Activated T-cell treated with anti-CD3 and anti-CD28 coated beads for 4 hours (primary cell): ENCODE data around the gene SURF4.
"Not testable (repeated sequence)": the region's sequence is repeated elsewhere in the genome, so short reads cannot be mapped to it uniquely, and the experiment has no call there.

Experiments used
- DNase-seq: peaks from one replicate; pipeline ENCODE4 v3.0.0-alpha.2; 2020

The SURF4 gene

DNA sequence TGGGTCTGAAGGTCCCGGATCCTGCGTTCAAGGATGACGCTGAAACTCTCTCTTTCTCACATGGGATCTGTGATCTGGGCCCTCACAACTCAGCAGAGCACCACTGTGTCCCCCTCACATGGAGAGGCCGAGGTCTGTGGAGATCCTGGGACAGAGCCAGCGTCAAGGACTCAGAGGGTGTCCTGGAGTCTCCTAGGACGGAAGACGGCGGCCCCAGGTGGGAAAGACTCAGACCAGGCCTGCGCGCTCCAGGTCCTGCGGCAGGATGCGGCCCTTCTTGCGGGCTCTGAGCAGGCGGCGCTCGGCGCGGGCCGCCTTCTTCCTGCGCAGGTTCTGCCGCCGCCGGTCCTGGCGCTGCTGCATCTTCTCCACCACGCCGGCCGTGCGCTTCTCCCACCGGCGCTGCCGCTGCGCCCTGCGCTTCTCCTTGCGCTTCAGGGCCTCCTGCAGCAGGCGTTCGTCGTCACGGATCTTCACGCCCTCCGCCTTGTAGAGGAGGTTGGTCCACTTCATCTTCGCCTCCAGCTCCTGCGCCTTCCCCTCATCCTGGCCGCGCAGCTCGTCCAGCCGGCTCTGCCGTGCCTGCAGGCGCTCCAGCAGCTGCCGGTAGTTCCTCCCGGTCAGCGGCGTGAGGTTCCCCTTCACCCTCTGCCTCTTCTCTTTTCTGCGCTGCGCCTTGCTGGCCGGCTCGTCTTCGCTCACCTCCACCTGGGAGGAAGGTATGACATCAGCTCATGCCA lies 44.0 kb downstream of the SURF4 start:
- DNase-seq = no peak

- no peak for DNase-seq
These were observed 44.6 kb downstream of the SURF4 start for GRCh38 chr9:133331221-133331620.

DNA sequence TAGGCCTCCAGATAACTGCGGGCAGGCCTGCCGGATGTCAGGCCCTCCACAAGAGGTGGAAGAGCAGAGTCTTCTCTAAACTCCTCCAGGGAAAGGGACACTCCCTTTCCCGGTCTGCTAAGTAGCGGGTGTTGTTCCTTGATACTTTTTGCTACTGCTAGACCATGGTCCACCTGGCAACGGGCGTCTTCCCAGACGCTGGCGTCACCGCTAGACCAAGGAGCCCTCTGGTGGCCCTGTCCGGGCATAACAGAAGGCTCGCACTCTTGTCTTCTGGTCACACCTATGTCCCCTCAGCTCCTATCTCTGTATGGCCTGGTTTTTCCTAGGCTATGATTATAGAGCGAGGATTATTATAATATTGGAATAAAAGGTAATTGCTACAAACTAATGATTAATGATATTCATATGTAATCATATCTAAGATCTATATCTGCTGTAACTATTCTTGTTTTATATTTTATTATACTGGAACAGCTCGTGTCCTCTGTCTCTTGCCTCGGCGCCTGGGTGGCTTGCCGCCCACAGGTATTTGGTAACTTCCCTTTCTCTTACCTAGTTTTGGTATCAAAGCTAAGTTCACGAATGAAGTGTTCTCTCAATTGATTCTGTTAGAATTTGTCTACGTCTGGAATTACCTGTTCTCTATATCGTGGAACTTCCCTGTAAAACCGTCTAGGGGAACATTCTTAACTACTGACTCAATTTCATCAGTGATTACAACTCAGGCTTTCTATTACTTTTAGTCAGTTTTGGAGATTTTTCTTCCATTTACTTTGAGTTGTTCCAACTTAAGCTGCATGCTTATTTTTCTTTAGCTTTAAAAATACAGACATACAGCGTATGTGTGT lies 46.3 kb downstream of the SURF4 start:
- DNase-seq = not testable (repeated sequence)

GRCh38 chr9:133327834-133328484 lies 47.9 kb downstream of the SURF4 start:
- no peak for DNase-seq

DNA sequence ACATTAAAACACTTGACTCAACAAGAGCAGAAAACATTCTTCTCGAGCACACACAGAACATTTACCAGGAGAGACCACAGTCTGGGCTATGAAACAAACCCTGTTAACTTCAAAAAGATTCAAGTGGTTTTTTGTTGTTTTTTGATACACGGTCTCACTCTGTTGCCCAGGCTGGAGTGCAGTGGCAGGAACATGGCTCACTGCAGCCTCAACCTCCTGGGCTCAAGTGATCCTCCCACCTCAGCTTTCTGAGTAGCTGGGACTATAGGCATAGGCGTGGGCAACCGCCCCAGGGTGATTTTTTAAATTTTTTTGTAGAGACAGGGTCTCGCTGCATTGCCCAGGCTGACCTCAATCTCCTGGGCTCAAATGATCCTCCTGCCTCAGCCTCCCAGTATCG lies 48.8 kb downstream of the SURF4 start:
- not testable (repeated sequence) for DNase-seq

DNA sequence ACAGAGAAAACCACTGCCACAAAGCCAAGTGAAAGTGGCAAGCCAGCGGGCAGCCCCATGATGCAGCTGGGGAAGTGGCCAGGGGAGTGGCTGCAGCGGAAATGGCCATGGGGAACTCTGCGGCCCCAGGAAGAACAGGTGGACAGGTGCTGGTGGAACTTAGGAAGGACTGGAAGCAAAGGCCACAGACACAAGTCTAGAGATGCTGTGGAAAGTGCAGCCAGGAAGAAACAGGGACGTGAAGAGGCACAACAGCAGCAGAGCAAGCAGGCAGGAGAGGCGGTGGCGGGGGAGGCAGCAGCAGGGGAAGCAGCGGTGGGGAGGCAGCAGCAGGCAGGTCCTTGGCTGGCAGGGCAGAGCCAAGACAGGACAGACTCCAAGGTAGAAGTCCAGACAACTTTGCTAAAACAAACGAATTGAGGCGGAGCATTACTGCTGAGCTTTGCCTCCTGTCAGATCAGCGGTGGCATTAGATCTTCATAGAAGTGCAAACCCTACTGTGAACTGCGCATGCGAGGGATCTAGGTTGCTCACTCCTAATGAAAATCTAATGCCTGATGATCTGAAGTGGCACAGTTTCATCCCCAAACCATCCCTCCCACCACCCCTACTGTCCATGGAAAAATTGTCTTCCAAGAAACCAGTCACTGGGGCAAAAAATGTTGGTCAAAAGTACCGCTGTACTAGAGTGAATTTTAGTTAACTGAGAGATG lies 51.7 kb downstream of the SURF4 start:
- DNase-seq = no peak

DNA sequence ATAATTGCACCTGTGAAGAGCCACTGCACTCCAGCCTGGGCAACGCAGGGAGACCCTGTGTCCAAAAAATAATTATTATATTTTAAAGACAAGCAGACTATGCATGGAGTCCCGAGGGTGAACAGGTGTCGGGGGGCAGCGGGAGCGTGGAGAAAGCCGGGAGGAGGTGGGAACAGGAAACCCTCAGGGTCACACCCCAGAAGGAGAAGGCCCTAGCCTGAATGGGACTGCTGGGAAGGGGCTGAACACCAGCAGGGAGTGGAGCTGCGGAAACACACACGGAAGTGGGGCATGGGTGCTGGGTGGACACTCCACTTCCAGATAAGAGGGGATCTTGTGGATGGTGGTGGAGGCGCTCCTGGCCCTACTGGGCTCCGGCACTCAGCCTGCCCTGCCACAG lies 52.6 kb downstream of the SURF4 start:
- DNase-seq = no peak

DNA sequence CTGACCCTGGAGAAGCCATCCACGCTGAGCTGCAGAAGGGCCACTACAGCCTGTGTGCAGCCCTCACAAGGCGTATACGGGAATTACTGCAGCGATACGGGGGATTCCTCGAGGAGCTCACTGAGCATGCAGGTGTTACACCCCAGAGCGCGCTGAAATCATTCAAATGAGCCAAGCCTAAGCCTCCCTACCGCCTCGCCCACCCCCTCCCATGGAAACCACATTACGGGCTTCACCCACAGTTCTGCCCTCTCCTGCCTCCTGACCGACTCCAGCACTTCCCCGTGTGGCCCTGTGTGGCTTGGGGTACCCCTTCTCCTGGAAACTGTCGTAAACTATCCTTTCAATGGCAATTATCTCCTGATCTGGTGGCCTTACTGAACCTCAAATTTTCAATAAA lies 53.2 kb downstream of the SURF4 start:
- no peak for DNase-seq

DNA sequence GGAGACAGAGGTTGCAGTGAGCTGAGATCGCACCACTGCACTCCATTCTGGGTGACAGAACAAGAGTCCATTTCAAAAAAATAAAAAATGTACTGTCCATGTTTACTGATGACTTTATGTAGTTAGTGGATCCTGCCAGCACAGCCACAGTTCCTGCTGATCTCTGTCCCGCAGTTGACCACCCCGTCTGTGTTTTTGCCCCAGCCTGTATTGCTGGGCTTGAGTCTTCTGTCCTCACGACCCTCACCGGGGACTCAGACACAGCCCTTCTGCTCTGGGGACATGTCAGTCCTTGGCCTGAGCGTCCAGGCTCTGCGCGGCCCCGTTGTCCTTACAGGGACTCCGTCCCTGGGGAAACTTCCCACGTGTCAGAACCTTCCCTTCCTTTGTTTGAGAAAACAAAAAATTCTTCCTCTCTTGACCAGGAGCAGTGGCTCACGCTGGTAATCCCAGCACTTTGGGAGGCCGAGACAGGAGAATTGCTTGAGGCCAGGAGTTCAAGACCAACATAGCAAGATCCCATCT lies 54.4 kb downstream of the SURF4 start:
- no peak for DNase-seq

- DNase-seq = no peak
These were observed 55.4 kb downstream of the SURF4 start for GRCh38 chr9:133320421-133320881.

DNA sequence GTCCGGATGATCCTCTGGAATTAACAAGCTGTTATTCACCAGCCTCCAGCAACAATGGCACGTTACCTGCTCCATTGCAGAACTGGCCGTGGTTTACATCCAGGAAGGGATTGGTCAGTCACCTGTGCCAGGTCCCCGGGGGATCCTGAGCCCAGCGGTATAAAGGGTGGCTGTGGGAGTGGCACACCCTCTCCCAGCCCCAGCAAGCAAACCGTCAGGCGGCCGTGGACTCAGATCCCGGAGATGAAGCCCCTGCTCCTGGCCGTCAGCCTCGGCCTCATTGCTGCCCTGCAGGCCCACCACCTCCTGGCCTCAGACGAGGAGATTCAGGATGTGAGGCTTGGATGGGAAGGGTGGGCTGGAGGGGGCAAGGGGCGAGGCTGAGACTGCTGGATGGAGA lies 58.3 kb downstream of the SURF4 start:
- DNase-seq = not testable (repeated sequence)

DNA sequence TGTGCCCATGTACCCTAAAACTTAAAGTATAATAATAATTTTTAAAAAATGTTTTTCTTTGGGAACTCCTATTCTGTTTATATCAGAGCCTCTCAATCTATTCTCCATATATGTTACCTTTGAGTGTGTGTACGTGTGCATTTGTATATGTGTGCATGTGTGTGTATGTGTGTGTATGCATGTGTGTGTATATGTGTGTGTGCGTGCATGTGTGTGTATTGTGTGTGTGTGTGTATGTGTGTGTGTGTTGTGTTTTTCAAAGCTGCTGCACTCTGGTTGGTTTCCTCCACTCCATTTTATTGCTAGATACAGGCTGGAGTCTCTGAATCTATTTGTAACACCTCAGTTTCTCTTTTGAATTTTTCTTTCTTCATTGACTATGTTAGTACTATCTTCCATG lies 59.9 kb downstream of the SURF4 start:
- no peak for DNase-seq
